GM21576 (cell line): ENCODE data around the gene TFAP2E.

ENCODE experiments used
- ATAC-seq: cut with Tn5 transposase; IDR thresholded peaks from one replicate; pipeline ENCODE4 v1.9.1; 2021; ENCODE audit warnings: mild to moderate bottlenecking, moderate library complexity; ENCODE audit not compliant: unreplicated experiment

TFAP2E gene

DNA sequence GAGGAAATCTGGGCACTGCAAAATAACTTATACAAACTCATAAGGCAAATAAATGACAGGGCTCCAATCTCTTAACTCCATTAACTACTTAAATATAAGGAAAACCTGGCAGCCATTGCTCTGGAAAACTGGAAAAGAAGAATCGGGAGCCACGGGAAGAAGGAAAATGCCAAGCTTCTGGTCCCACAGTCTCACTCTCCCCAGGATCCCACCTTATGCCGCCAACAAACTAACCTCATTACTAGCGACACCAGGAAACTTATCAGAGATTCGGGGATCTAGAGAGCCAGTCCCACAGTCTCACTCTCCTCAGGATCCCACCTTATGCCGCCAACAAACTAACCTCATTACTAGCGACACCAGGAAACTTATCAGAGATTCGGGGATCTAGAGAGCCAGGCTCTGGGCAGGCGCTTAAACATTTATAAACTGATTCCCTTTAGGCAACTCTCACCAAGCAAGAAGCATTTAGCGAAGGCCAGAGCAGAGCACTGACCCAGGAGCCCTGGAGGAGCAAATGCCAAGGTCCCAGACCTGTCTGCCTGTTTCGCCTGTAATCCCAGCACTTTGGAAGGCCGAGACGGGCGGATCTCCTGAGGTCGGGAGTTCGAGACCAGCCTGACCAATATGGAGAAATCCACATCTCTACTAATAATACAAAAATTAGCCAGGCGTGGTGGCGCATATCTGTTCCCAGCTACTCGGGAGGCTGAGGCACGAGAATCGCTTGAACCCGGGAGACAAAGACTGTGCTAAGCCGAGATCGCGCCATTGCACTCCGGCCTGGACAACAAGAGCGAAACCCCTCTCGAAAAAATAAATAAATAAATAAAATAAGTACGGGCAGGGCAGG lies 67.5 kb downstream of the TFAP2E start:
- ATAC-seq = no peak

DNA sequence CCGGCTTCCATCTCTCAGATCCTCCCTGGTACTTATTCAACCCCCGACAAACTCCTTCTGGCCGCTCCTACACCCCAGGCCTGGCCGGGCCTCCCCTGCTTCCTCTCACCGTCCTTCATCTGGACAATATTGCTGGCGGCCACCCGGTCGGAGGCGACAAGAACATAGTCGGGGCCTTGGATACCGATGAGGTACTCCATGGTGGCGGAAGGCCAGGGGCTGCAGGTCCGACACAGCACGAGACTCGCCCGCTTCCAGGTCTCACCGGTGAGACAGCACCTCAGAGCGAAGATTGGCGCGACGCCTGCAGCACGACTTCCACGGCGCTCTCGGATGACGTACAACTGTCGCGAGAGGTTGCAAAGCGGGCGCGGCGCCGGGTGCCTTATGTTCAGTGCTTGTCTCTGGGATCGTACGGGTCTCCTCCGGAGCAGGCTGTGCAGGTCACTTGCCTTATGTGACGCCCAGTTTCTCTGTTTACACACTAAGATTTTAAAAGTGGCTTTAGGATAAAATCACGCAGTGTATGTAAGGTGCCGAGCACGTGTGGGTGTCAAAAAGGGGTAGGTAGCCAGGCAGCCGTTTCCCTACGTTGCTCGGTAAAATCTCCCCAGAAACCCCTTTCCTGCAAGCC lies 68.2 kb downstream of the TFAP2E start, which contains the start of gene PSMB2:
TSS of gene PSMB2 (minus strand) at position 294 of the 634 bp plus-strand sequence. CDS start at position 200, 94 bp downstream.
- peak; percentile 81 for ATAC-seq

DNA sequence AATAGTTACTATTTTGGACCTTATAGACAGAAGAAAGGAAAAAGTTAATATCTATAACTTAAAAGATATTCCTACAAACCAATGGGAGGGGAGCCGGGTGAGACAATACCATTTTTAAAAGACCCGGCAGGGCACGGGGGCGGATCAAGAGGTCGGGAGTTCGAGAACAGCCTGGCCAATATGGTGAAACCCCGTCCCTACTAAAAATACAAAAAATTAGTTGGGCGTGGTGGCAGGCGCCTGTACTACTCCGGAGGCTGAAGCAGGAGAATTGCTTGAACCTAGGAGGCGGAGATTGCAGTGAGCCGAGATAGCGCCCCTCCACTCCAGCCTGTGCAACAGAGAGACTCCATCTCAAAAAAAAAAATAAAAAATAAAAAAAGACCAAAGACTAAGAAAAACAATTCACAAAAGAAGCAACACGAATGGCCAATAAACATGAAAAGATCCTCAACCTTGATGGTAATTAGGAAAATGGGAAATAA lies 69.4 kb downstream of the TFAP2E start:
- ATAC-seq = no peak

DNA sequence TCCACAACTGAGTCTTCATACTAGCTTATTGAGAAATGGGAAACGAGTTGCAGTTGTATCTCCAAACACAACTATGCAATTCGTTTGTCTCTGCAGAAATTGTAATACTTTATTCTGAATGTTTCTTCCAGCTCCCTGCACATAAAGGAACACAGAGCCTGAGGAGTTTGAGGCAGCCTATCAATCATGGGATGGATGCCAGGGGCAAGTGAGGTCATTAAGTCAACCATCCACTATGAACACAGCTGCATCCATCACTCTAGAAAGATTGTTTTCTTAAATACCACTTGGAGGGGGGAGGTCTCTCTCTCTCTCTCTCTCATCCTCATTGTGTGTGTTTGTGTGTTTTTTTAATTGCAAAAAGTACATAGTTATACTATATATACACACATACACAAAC lies 71.1 kb downstream of the TFAP2E start:
- no peak for ATAC-seq
